Measurements from ENCODE around the gene SS18.

SS18 gene

GRCh38 chr18:26086959-26087358, 3.5 kb downstream of the SS18 start:
- intact Hi-C loops (cut with DNase I; ENCODE audit: low total_unique reads), result no loop called here
- peaks cover 13 to 30% (median 15%) of the 10 kb centered on the region in 3 donors for H3K36me3 ChIP-seq
- TF ChIP-seq CTCF (IDR thresholded peaks at IDR 0.05), result no peak
- DNase-seq, result no peak
- H3K27me3 ChIP-seq, result no peaks in the 10 kb centered on the region
- peaks cover 0 to 33% (median 11%) of the 10 kb centered on the region in 4 donors for H3K4me1 ChIP-seq
- no peak overlapping the region for H3K27ac ChIP-seq
- no peaks in the 10 kb centered on the region for H3K9me3 ChIP-seq
- H3K4me3 ChIP-seq, result no peak overlapping the region

GRCh38 chr18:26085056-26085455, 5.4 kb downstream of the SS18 start:
- no peak for DNase-seq
- Histone ChIP-seq H3K36me3 (peaks cover 13 to 40% (median 15%) of the 10 kb centered on the region in 3 donors), H3K9me3 (no peaks in the 10 kb centered on the region), H3K4me3 (no peak overlapping the region), H3K27me3 (no peaks in the 10 kb centered on the region), H3K27ac (no peak overlapping the region), H3K4me1 (peaks cover 0 to 26% (median 11%) of the 10 kb centered on the region in 4 donors)
- no peak for TF ChIP-seq CTCF (IDR thresholded peaks at IDR 0.05)
- intact Hi-C loops (cut with DNase I; ENCODE audit: low total_unique reads), result no loop called here

DNA sequence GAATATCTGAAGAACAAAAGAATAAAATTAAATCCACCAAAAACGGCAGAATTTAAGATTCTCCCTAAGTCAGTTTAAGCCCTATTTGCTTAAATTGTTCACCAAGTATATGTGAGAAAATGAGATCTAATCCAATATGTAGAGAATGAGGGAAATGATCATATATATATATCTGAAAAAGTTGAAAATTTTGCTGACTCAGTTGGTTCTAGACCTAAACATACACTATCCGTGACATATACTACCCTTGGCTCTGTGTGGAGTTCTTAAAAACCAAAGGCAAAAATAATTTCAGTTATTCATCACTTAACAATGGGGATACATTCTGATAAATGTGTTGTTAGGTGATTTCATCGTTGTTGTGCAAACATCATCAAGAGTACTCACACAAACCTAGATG, 7.3 kb downstream of the SS18 start:
- H3K36me3 ChIP-seq, result peaks cover 13 to 40% (median 19%) of the 10 kb centered on the region in 3 donors
- no peaks in the 10 kb centered on the region for H3K27me3 ChIP-seq
- DNase-seq, result no peak
- TF ChIP-seq CTCF (IDR thresholded peaks at IDR 0.05), result no peak
- peaks cover 0 to 11% (median 6%) of the 10 kb centered on the region in 4 donors for H3K4me1 ChIP-seq
- H3K9me3 ChIP-seq, result no peaks in the 10 kb centered on the region
- no peak overlapping the region for H3K4me3 ChIP-seq
- H3K27ac ChIP-seq, result no peak overlapping the region
- intact Hi-C loops (cut with DNase I; ENCODE audit: low total_unique reads), result no loop called here

DNA sequence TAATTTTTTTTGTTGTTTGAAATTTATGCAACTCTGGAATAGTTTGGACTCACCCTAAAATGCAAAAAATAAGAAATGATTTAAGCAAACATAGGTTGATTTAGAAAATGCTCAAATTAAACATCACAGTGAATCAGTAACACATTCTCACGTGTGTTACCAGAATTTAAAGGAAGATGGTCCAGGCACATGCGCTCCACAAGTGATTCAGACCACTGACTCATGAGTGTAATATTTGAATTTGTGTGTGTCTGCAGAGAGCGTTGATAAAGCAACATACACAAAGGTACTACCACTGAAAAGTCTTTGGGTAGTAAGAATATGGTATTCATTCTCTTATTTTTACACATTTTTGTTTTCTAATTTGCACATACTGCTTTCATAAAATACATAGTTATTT, 7.9 kb downstream of the SS18 start:
- no peak overlapping the region for H3K4me3 ChIP-seq
- H3K27me3 ChIP-seq, result no peaks in the 10 kb centered on the region
- TF ChIP-seq CTCF (IDR thresholded peaks at IDR 0.05), result no peak
- intact Hi-C loops (cut with DNase I; ENCODE audit: low total_unique reads), result no loop called here
- DNase-seq, result no peak
- no peaks in the 10 kb centered on the region for H3K9me3 ChIP-seq
- no peak overlapping the region for H3K27ac ChIP-seq
- H3K4me1 ChIP-seq, result peaks cover 0 to 5% (median 3%) of the 10 kb centered on the region in 4 donors
- peaks cover 14 to 40% (median 24%) of the 10 kb centered on the region in 3 donors for H3K36me3 ChIP-seq

GRCh38 chr18:26074246-26074645, 16.2 kb downstream of the SS18 start:
- H3K4me3 ChIP-seq, result no peak overlapping the region
- peaks cover 0 to 4% (median 0%) of the 10 kb centered on the region in 4 donors for H3K4me1 ChIP-seq
- intact Hi-C loops (cut with DNase I; ENCODE audit: low total_unique reads), result no loop called here
- DNase-seq, result no peak
- H3K36me3 ChIP-seq, result peaks cover 30 to 40% (median 39%) of the 10 kb centered on the region in 3 donors
- TF ChIP-seq CTCF (IDR thresholded peaks at IDR 0.05), result no peak
- peaks cover 0 to 18% (median 5%) of the 10 kb centered on the region in 3 donors for H3K9me3 ChIP-seq
- no peak overlapping the region for H3K27ac ChIP-seq
- no peaks in the 10 kb centered on the region for H3K27me3 ChIP-seq

- H3K9me3 ChIP-seq, result peaks cover 0 to 18% (median 5%) of the 10 kb centered on the region in 3 donors
- peaks cover 0 to 4% (median 0%) of the 10 kb centered on the region in 4 donors for H3K4me1 ChIP-seq
- H3K27me3 ChIP-seq, result no peaks in the 10 kb centered on the region
- peaks cover 30 to 44% (median 44%) of the 10 kb centered on the region in 3 donors for H3K36me3 ChIP-seq
- TF ChIP-seq CTCF (IDR thresholded peaks at IDR 0.05), result no peak
- intact Hi-C loops (cut with DNase I; ENCODE audit: low total_unique reads), result no loop called here
- no peak overlapping the region for H3K4me3 ChIP-seq
- H3K27ac ChIP-seq, result no peak overlapping the region
- DNase-seq, result no peak
Observed at GRCh38 chr18:26073758-26074157, 16.7 kb downstream of the SS18 start.

All from tibial artery (tissue), 4 donors.